Neural progenitor cell (in vitro differentiated cells): ENCODE measurements around the gene NFATC1.

Experiments
- CTCF ChIP-seq: fragments of 200-600 bp; sonication (generic); IDR thresholded peaks from 2 replicates; pipeline ENCODE4 v1.5.1; 2017; ENCODE audit warnings: antibody characterized with exemption, mild to moderate bottlenecking
- EZH2 ChIP-seq: fragments of 200-600 bp; sonication (generic); IDR thresholded peaks from 2 replicates; pipeline ENCODE4 v1.6.1; 2017; ENCODE audit warnings: antibody characterized with exemption, mild to moderate bottlenecking, moderate library complexity

- TF ChIP-seq CTCF, result no peak
- no peak for TF ChIP-seq EZH2
These were observed 30.0 kb upstream of the NFATC1 start for GRCh38 chr18:79365701-79366100.
